K562 (cell line): Measurements from ENCODE around the gene CAPN10. TPM values are rescaled to one million over a fixed set of nuclear protein-coding genes. Genes with fewer than 3 reads are reported as not detected.

Experiments
- ATAC-seq: fragments of 200-7000 bp; cut with Tn5 transposase; 3 replicates; pipeline ENCODE4 v1.9.1; 2020; ENCODE audit warnings: moderate library complexity
- BruUV-seq: library from RNA; stranded (reverse); fragments of 400-500 nt; replicated peaks from 2 replicates; lab custom pipeline; 2021; lab: Mats Ljungman, UMichigan
- CTCF ChIA-PET: fragments of 300-600 bp; formaldehyde crosslinking; extraction: SDS; loops from one replicate; lab custom pipeline; 2021; ENCODE audit warnings: low intra/inter-chr PET ratio; lab: Yijun Ruan, JAX
- POLR2A ChIA-PET: fragments of 300-600, 350-650 bp; sonication (Branson Sonifier 250); formaldehyde crosslinking; extraction: SDS; loops from one replicate; lab custom pipeline; 2021; ENCODE audit warnings: antibody characterized with exemption, inconsistent platforms; lab: Yijun Ruan, JAX
- DNase-seq, 4 experiments: peaks; one replicate each; pipeline versions ENCODE4 v3.0.0 to v3.0.0-alpha.2; 2011 to 2018; ENCODE audit warnings: low spot score in 3 of 4, mixed read lengths in 3 of 4; ENCODE audit errors: extremely low read depth in 1 of 4
- FAIRE-seq: peaks from 2 replicates; lab custom pipeline; 2011; peaks lifted over from hg19 to GRCh38; lab: Jason Lieb, UNC
- H2AFZ ChIP-seq: 2 replicates; pipeline ENCODE4 v1.6.0; 2011; ENCODE audit warnings: low read depth, low read length, control low read depth, inconsistent platforms
- H3K27ac ChIP-seq: fragments of 200-600 bp; 3 replicates; pipeline ENCODE4 v1.8.0; 2011; ENCODE audit warnings: low read depth, mild to moderate bottlenecking, control low read depth, inconsistent platforms, low read length, moderate library complexity, mixed read lengths; ENCODE audit errors: extremely low read depth
- H3K27me3 ChIP-seq, 2 experiments: fragments of 300-600 bp in 1 of 2; 2 replicates in 1 of 2; 3 replicates in 1 of 2; pipeline versions ENCODE4 v1.6.0 to v1.8.0; 2011; ENCODE audit warnings: inconsistent platforms in 2 of 2, low read length in 2 of 2, mild to moderate bottlenecking in 1 of 2, mixed read lengths in 1 of 2, moderate library complexity in 1 of 2; ENCODE audit not compliant: control insufficient read depth in 2 of 2, insufficient read depth in 2 of 2
- H3K36me3 ChIP-seq: fragments of 300-600 bp; 3 replicates; pipeline ENCODE4 v1.8.0; 2011; ENCODE audit warnings: mild to moderate bottlenecking, low read length, inconsistent platforms; ENCODE audit not compliant: control insufficient read depth, insufficient read depth
- H3K4me1 ChIP-seq, 2 experiments: fragments of 200-600 bp in 1 of 2; replicated peaks in 1 of 2; 2 replicates in 1 of 2; 3 replicates in 1 of 2; pipeline versions ENCODE4 v1.5.1 to v1.8.0; 2011; ENCODE audit warnings: inconsistent platforms in 2 of 2, low read length in 2 of 2, mild to moderate bottlenecking in 1 of 2, mixed read lengths in 1 of 2, moderate library complexity in 1 of 2; ENCODE audit not compliant: control insufficient read depth in 2 of 2, insufficient read depth in 2 of 2
- H3K4me2 ChIP-seq: 2 replicates; pipeline ENCODE4 v1.6.1; 2011; ENCODE audit warnings: low read length, control low read depth, inconsistent platforms, mixed read lengths; ENCODE audit not compliant: insufficient read depth
- H3K4me3 ChIP-seq: fragments of 200-600 bp; sonication (generic), shearing (Covaris generic); 2 replicates; pipeline ENCODE4 v1.5.1; 2016; ENCODE audit warnings: control low read depth, inconsistent platforms
- H3K79me2 ChIP-seq: fragments of 200-600 bp; 3 replicates; pipeline ENCODE4 v1.8.0; 2011; ENCODE audit warnings: low read length, inconsistent platforms; ENCODE audit not compliant: control insufficient read depth, insufficient read depth
- H3K9ac ChIP-seq, 2 experiments: 2 replicates each; pipeline versions ENCODE4 v1.6.0 to v1.6.1; 2011; ENCODE audit warnings: low read depth in 2 of 2, low read length in 2 of 2, control low read depth in 1 of 2, inconsistent platforms in 1 of 2, mild to moderate bottlenecking in 1 of 2, mixed read lengths in 1 of 2; ENCODE audit not compliant: insufficient read depth in 1 of 2
- H3K9me1 ChIP-seq: one replicate; pipeline ENCODE4 v1.6.0; 2011; ENCODE audit warnings: inconsistent platforms, mild to moderate bottlenecking, low read length, moderate library complexity; ENCODE audit not compliant: control insufficient read depth, insufficient read depth
- H3K9me3 ChIP-seq: replicated peaks from 2 replicates; pipeline ENCODE4 v1.5.1; 2011; ENCODE audit warnings: low read depth, low read length, inconsistent platforms; ENCODE audit not compliant: control insufficient read depth, insufficient read depth
- H4K20me1 ChIP-seq: replicated peaks from 2 replicates; pipeline ENCODE4 v1.6.1; 2011; ENCODE audit warnings: low read length, inconsistent platforms, mixed read lengths; ENCODE audit not compliant: control insufficient read depth, insufficient read depth
- DNMT1 ChIP-seq: fragments of 450-650 bp; IDR thresholded peaks from 2 replicates; pipeline ENCODE4 v1.6.1; 2016; ENCODE audit warnings: antibody characterized with exemption, mild to moderate bottlenecking
- ESRRB ChIP-seq: fragments of 250-450 bp; sonication (Bioruptor Pico); IDR thresholded peaks from 2 replicates; pipeline ENCODE4 v1.5.0; 2020; ENCODE audit warnings: mild to moderate bottlenecking, moderate library complexity, borderline replicate concordance
- EWSR1 ChIP-seq: fragments of 450-650 bp; IDR thresholded peaks from 2 replicates; pipeline ENCODE4 v1.6.1; 2018; ENCODE audit warnings: borderline replicate concordance, mild to moderate bottlenecking, low read depth, moderate library complexity; ENCODE audit not compliant: partially characterized antibody
- FOXA3 ChIP-seq, 2 experiments: fragments of 450-650 bp in 1 of 2; sonication (generic) in 1 of 2; formaldehyde crosslinking; IDR thresholded peaks in 1 of 2; conservative IDR thresholded peaks in 1 of 2; 2 replicates each; pipeline versions ENCODE4 v1.4.0 to v1.8.0; 2020 to 2022; ENCODE audit warnings: mild to moderate bottlenecking in 2 of 2, missing genetic modification reagents in 1 of 2
- FOXK2 ChIP-seq, 2 experiments: fragments of 450-650 bp; IDR thresholded peaks in 1 of 2; conservative IDR thresholded peaks in 1 of 2; 2 replicates each; pipeline ENCODE4 v1.6.1; 2016; ENCODE audit warnings: low read depth in 2 of 2, mild to moderate bottlenecking in 1 of 2
- GABPB1 ChIP-seq: sonication (generic); formaldehyde crosslinking; IDR thresholded peaks from 2 replicates; pipeline ENCODE4 v1.8.0; 2022; ENCODE audit warnings: mild to moderate bottlenecking, missing genetic modification reagents
- ILF3 ChIP-seq: fragments of 450-650 bp; IDR thresholded peaks from 2 replicates; pipeline ENCODE4 v1.6.1; 2018; ENCODE audit warnings: antibody characterized with exemption, mild to moderate bottlenecking, moderate library complexity, borderline replicate concordance
- KHSRP ChIP-seq: fragments of 450-650 bp; IDR thresholded peaks from 2 replicates; pipeline ENCODE4 v1.6.1; 2017
- SMAD1 ChIP-seq: fragments of 150-350 bp; IDR thresholded peaks from 2 replicates; pipeline ENCODE4 v1.6.1; 2014; ENCODE audit warnings: low read length, low read depth; ENCODE audit not compliant: partially characterized antibody
- ZHX1 ChIP-seq: fragments of 150-350 bp; conservative IDR thresholded peaks from 2 replicates; pipeline ENCODE4 v1.6.1; 2014; ENCODE audit warnings: low read length
- ZNF165 ChIP-seq: fragments of 250-450 bp; sonication (Bioruptor Pico); IDR thresholded peaks from 2 replicates; pipeline ENCODE4 v1.4.0; 2020; ENCODE audit warnings: borderline replicate concordance
- ZNF174 ChIP-seq: fragments of 250-450 bp; sonication (Bioruptor Pico); IDR thresholded peaks from 2 replicates; pipeline ENCODE4 v1.4.0; 2020; ENCODE audit warnings: mild to moderate bottlenecking
- ZNF445 ChIP-seq: fragments of 250-450 bp; sonication (Bioruptor Pico); IDR thresholded peaks from 2 replicates; pipeline ENCODE4 v1.4.0; 2020; ENCODE audit warnings: low read depth, mild to moderate bottlenecking, moderate library complexity
- WGBS: fragments of 100-300 bp; shearing (Covaris generic); methylation state at CpG from one replicate; pipeline ENCODE4 v1.1.6; 2016; ENCODE audit warnings: low coverage, mixed read lengths; ENCODE audit not compliant: insufficient coverage; ENCODE audit errors: missing lambda C conversion rate; 5-methylcytosine and 5-hydroxymethylcytosine counted together
- in situ Hi-C: fragments of 300-500 bp; cut with MboI; formaldehyde crosslinking; loops from 4 replicates; pipeline ENCODE4 v1.15.0; 2018; ENCODE audit warnings: inconsistent platforms, mixed read lengths
- intact Hi-C: fragments of 100-400 bp; cut with micrococcal nuclease; formaldehyde crosslinking; loops from 2 replicates; pipeline ENCODE4 v1.14.2; 2022
- polyA plus RNA-seq, 8 experiments: library from polyadenylated mRNA; depleted of rRNA in 4 of 8; stranded (reverse) in 5 of 8; unstranded in 3 of 8; fragments of >200 nt; fragmentation: Nextera tagmentation in 2 of 8; fragmentation: Illumina TruSeq in 1 of 8; extraction: Ambion mirVana in 2 of 8; extraction: Trizol in 1 of 8; gene quantifications; 2 replicates each; pipeline versions ENCODE4 v1.2.1 to v1.2.3, GENCODE V29; 2011 to 2014; ENCODE audit warnings: inconsistent platforms in 1 of 8, missing spikeins in 1 of 8
- total RNA-seq, 7 experiments: library from RNA; depleted of rRNA in 6 of 7; stranded (reverse); fragments of >200 nt in 6 of 7; fragmentation: Illumina TruSeq in 2 of 7; extraction: Trizol in 2 of 7; gene quantifications; 2 replicates each; pipeline versions ENCODE4 v1.2.1 to v1.2.3, GENCODE V29; 2011 to 2021; ENCODE audit warnings: low replicate concordance in 1 of 7
- TF ChIP-seq, protein P1 (sequence below): sonication (generic); formaldehyde crosslinking; IDR thresholded peaks from 2 replicates; pipeline ENCODE4 v1.8.0; 2022; ENCODE audit warnings: mild to moderate bottlenecking, missing genetic modification reagents
- TF ChIP-seq, protein P2 (sequence below): fragments of 250-450 bp; sonication (Bioruptor Pico); IDR thresholded peaks from 2 replicates; pipeline ENCODE4 v1.8.0; 2022; ENCODE audit warnings: inconsistent platforms, mild to moderate bottlenecking, moderate library complexity, borderline replicate concordance

CAPN10 gene
- total and polyA plus RNA-seq, 9 of the 15 experiments (the other 6 are each of a cell fraction or from before 2014, with no cell fraction given) = 0.08 to 26.1 (median 8.4) TPM

- Histone ChIP-seq H3K27me3 (peaks cover 12 to 62% of the 10 kb centered on the region in 2 experiments; a peak in 4 of 5 replicates), H3K27ac (no peak overlapping the region), H3K36me3 (no peaks in the 10 kb centered on the region), H3K79me2 (no peaks in the 10 kb centered on the region), H3K4me2 (no peak overlapping the region), H2AFZ (no peak overlapping the region), H3K4me1 (peaks cover 0 to 7% of the 10 kb centered on the region in 2 experiments; a peak in 1 of 5 replicates), H3K9me3 (no peaks in the 10 kb centered on the region), H4K20me1 (no peaks in the 10 kb centered on the region), H3K4me3 (no peak overlapping the region), H3K9ac (no peak overlapping the region), H3K9me1 (no peaks in the 10 kb centered on the region)
- ATAC-seq (no peak), DNase-seq (peak in 1 of 4 experiments; percentile 2), FAIRE-seq (no peak)
- CTCF ChIA-PET = no interaction called here
- 38% methylated on average over 9 of the region's 10 CpGs for whole genome bisulfite sequencing
- in situ Hi-C loops (no loop called here), intact Hi-C loops (no loop called here)
- POLR2A ChIA-PET = no interaction called here
- no TSS peak for BruUV-seq
- no peak for TF ChIP-seq EWSR1
- no peak for TF ChIP-seq ZNF165 (CRISPR knock-in tag)
- no peak for TF ChIP-seq ZNF174 (CRISPR knock-in tag)
- TF ChIP-seq, protein P1, sequence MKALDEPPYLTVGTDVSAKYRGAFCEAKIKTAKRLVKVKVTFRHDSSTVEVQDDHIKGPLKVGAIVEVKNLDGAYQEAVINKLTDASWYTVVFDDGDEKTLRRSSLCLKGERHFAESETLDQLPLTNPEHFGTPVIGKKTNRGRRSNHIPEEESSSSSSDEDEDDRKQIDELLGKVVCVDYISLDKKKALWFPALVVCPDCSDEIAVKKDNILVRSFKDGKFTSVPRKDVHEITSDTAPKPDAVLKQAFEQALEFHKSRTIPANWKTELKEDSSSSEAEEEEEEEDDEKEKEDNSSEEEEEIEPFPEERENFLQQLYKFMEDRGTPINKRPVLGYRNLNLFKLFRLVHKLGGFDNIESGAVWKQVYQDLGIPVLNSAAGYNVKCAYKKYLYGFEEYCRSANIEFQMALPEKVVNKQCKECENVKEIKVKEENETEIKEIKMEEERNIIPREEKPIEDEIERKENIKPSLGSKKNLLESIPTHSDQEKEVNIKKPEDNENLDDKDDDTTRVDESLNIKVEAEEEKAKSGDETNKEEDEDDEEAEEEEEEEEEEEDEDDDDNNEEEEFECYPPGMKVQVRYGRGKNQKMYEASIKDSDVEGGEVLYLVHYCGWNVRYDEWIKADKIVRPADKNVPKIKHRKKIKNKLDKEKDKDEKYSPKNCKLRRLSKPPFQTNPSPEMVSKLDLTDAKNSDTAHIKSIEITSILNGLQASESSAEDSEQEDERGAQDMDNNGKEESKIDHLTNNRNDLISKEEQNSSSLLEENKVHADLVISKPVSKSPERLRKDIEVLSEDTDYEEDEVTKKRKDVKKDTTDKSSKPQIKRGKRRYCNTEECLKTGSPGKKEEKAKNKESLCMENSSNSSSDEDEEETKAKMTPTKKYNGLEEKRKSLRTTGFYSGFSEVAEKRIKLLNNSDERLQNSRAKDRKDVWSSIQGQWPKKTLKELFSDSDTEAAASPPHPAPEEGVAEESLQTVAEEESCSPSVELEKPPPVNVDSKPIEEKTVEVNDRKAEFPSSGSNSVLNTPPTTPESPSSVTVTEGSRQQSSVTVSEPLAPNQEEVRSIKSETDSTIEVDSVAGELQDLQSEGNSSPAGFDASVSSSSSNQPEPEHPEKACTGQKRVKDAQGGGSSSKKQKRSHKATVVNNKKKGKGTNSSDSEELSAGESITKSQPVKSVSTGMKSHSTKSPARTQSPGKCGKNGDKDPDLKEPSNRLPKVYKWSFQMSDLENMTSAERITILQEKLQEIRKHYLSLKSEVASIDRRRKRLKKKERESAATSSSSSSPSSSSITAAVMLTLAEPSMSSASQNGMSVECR (CRISPR knock-in tag) = no peak
- no peak for TF ChIP-seq FOXA3 (CRISPR knock-in tag; conservative IDR thresholded peaks at IDR 0.05 in 1 of 2, IDR thresholded peaks at IDR 0.05 in 1 of 2)
- no peak for TF ChIP-seq ESRRB (CRISPR knock-in tag)
- TF ChIP-seq ZHX1 = no peak
- no peak for TF ChIP-seq KHSRP
- no peak for TF ChIP-seq GABPB1 (CRISPR knock-in tag)
- TF ChIP-seq DNMT1 = no peak
- TF ChIP-seq, protein P2, sequence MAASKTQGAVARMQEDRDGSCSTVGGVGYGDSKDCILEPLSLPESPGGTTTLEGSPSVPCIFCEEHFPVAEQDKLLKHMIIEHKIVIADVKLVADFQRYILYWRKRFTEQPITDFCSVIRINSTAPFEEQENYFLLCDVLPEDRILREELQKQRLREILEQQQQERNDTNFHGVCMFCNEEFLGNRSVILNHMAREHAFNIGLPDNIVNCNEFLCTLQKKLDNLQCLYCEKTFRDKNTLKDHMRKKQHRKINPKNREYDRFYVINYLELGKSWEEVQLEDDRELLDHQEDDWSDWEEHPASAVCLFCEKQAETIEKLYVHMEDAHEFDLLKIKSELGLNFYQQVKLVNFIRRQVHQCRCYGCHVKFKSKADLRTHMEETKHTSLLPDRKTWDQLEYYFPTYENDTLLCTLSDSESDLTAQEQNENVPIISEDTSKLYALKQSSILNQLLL = no peak
- no peak for TF ChIP-seq ZNF445 (CRISPR knock-in tag)
- TF ChIP-seq FOXK2 (conservative IDR thresholded peaks at IDR 0.05 in 1 of 2, IDR thresholded peaks at IDR 0.05 in 1 of 2; ENCODE audit: low read depth in 2 of 2) = no peak
- no peak for TF ChIP-seq ILF3
- no peak for TF ChIP-seq SMAD1
Measured at GRCh38 chr2:240645801-240646175, 59.3 kb downstream of the CAPN10 start.
